ENCODE measurements around the gene STX2.
A peak's percentile ranks its signal among the peaks of the same experiment; 100 is the strongest.
"Not testable (repeated sequence)": the region's sequence is repeated elsewhere in the genome, so short reads cannot be mapped to it uniquely, and the experiment has no call there.

STX2 gene

GRCh38 chr12:130868412-130868811 lies 29.4 kb upstream of the STX2 start:
- DNase-seq, result no peak

- DNase-seq, result no peak
Measured at GRCh38 chr12:130863298-130863697, 24.2 kb upstream of the STX2 start.

GRCh38 chr12:130862771-130863170 lies 23.7 kb upstream of the STX2 start:
- not testable (repeated sequence) for DNase-seq

- no peak for DNase-seq
Measured at GRCh38 chr12:130862161-130862560, 23.1 kb upstream of the STX2 start.

GRCh38 chr12:130860311-130860710 lies 21.3 kb upstream of the STX2 start:
- no peak for DNase-seq

GRCh38 chr12:130859161-130859560 lies 20.1 kb upstream of the STX2 start:
- no peak for DNase-seq

- no peak for DNase-seq
Measured at GRCh38 chr12:130858084-130858483, 19.0 kb upstream of the STX2 start.

GRCh38 chr12:130856088-130856487 lies 17.0 kb upstream of the STX2 start:
- no peak for DNase-seq

GRCh38 chr12:130850418-130851021 lies 11.5 kb upstream of the STX2 start:
- DNase-seq, result no peak

- DNase-seq, result no peak
Measured at GRCh38 chr12:130849561-130850417, 10.7 kb upstream of the STX2 start.

GRCh38 chr12:130848785-130849305 lies 9.8 kb upstream of the STX2 start:
- DNase-seq, result not testable (repeated sequence)

GRCh38 chr12:130848105-130848504 lies 9.1 kb upstream of the STX2 start:
- DNase-seq, result not testable (repeated sequence)

- no peak for DNase-seq
Measured at GRCh38 chr12:130847112-130847511, 8.1 kb upstream of the STX2 start.

GRCh38 chr12:130846369-130846768 lies 7.3 kb upstream of the STX2 start:
- DNase-seq, result no peak

- DNase-seq, result no peak
Measured at GRCh38 chr12:130839770-130840404, 837 bp upstream of the STX2 start.

- DNase-seq, result peak; percentile 13 to 17
Measured at GRCh38 chr12:130838284-130838950, 633 bp downstream of the STX2 start.

GRCh38 chr12:130835436-130835835 lies 3.6 kb downstream of the STX2 start:
- no peak for DNase-seq

- DNase-seq, result no peak
Measured at GRCh38 chr12:130835011-130835410, 4.0 kb downstream of the STX2 start.

GRCh38 chr12:130832561-130833209 lies 6.4 kb downstream of the STX2 start:
- DNase-seq, result no peak

- DNase-seq, result no peak
Measured at GRCh38 chr12:130831876-130832405, 7.1 kb downstream of the STX2 start.

GRCh38 chr12:130831246-130831645 lies 7.8 kb downstream of the STX2 start:
- no peak for DNase-seq

- DNase-seq, result no peak
Measured at GRCh38 chr12:130830246-130830551, 8.9 kb downstream of the STX2 start.

All from stimulated activated CD4-positive, alpha-beta T cell treated with anti-CD3 and anti-CD28 coated beads, Interleukin-2, amount 100 ng/mL, for 48 hours (primary cell).